Skeletal muscle satellite cell (primary cell): ENCODE results near the gene HTRA3.

Source experiments
- H3K27me3 ChIP-seq: 2 replicates; pipeline ENCODE4 v1.7.0; 2013; ENCODE audit warnings: low read length; ENCODE audit not compliant: control insufficient read depth, insufficient read depth
- H3K36me3 ChIP-seq: 2 replicates; pipeline ENCODE4 v1.7.0; 2013; ENCODE audit warnings: mild to moderate bottlenecking, control low read depth, low read length; ENCODE audit not compliant: insufficient read depth
- H3K4me1 ChIP-seq: 2 replicates; pipeline ENCODE4 v1.7.0; 2013; ENCODE audit warnings: low read length; ENCODE audit not compliant: control insufficient read depth, insufficient read depth
- H3K4me2 ChIP-seq: 2 replicates; pipeline ENCODE4 v1.7.0; 2013; ENCODE audit warnings: mild to moderate bottlenecking, low read length
- H3K4me3 ChIP-seq: 2 replicates; pipeline ENCODE4 v1.7.0; 2013; ENCODE audit warnings: low read length
- H3K9ac ChIP-seq: 2 replicates; pipeline ENCODE4 v1.7.0; 2013; ENCODE audit warnings: mild to moderate bottlenecking, low read depth, low read length, moderate library complexity
- H3K9me3 ChIP-seq: replicated peaks from 2 replicates; pipeline ENCODE4 v1.7.0; 2013; ENCODE audit warnings: mild to moderate bottlenecking, control low read depth, low read length

Gene HTRA3

DNA sequence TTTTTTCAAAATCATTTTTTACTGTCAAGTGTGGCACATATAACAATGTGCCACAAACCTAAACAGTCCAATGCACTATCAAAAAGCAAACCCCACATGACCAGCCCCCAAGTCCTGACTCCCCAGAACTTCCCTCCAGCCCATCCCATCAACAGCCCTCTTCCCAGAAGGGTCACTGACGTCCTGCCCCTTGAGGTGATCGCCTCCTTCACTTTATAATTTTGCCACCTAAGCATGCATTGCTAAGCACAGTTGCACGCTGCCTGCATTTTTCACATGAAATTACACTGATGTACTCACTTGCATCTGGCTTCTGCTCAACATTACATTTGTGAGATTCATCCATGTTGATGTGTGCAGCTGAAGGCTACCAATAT lies 42.5 kb downstream of the HTRA3 start:
- no peaks in the 10 kb centered on the region for H3K36me3 ChIP-seq
- H3K9me3 ChIP-seq, result peaks cover 6% of the 10 kb centered on the region
- H3K4me1 ChIP-seq, result peaks cover 20% of the 10 kb centered on the region
- peaks cover 38% of the 10 kb centered on the region for H3K27me3 ChIP-seq
- H3K4me2 ChIP-seq, result no peak overlapping the region
- no peak overlapping the region for H3K4me3 ChIP-seq
- H3K9ac ChIP-seq, result no peak overlapping the region

DNA sequence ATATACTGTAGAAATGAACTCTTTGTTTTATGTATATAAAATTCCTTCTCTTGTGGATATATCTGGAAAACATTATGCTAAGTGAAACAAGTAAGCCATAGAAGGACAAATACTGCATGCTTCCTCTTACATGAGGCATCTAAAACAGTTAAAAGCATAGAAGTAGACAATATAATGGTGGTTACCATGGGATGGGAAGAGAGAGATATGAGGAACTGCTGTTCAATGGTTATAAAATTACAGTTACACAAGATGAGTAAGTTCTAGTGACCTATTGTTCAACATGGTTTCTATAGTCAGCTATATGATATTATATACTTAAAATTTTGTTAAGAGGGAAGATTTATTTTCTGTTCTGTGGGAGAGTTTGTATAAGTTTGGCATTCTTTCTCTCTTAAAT lies 43.4 kb downstream of the HTRA3 start:
- peaks cover 16% of the 10 kb centered on the region for H3K4me1 ChIP-seq
- no peak overlapping the region for H3K4me2 ChIP-seq
- peaks cover 38% of the 10 kb centered on the region for H3K27me3 ChIP-seq
- no peaks in the 10 kb centered on the region for H3K36me3 ChIP-seq
- peaks cover 6% of the 10 kb centered on the region for H3K9me3 ChIP-seq
- no peak overlapping the region for H3K9ac ChIP-seq
- H3K4me3 ChIP-seq, result no peak overlapping the region

- Histone ChIP-seq H3K36me3 (no peaks in the 10 kb centered on the region), H3K4me3 (no peak overlapping the region), H3K27me3 (peaks cover 27% of the 10 kb centered on the region)
Measured at GRCh38 chr4:8314691-8315255, 45.2 kb downstream of the HTRA3 start.

GRCh38 chr4:8315435-8316250 lies 46.1 kb downstream of the HTRA3 start:
- Histone ChIP-seq H3K27me3 (peaks cover 18% of the 10 kb centered on the region), H3K4me3 (no peak overlapping the region), H3K4me1 (peaks cover 9% of the 10 kb centered on the region), H3K4me2 (peak overlapping the region; percentile 65), H3K36me3 (no peaks in the 10 kb centered on the region), H3K9ac (no peak overlapping the region), H3K9me3 (peaks cover 6% of the 10 kb centered on the region)

More at GRCh38 chr4:8314691-8315255, 45.2 kb downstream of the HTRA3 start:
- Histone ChIP-seq H3K9me3 (peaks cover 6% of the 10 kb centered on the region), H3K4me2 (no peak overlapping the region), H3K4me1 (peaks cover 9% of the 10 kb centered on the region), H3K9ac (no peak overlapping the region)

DNA sequence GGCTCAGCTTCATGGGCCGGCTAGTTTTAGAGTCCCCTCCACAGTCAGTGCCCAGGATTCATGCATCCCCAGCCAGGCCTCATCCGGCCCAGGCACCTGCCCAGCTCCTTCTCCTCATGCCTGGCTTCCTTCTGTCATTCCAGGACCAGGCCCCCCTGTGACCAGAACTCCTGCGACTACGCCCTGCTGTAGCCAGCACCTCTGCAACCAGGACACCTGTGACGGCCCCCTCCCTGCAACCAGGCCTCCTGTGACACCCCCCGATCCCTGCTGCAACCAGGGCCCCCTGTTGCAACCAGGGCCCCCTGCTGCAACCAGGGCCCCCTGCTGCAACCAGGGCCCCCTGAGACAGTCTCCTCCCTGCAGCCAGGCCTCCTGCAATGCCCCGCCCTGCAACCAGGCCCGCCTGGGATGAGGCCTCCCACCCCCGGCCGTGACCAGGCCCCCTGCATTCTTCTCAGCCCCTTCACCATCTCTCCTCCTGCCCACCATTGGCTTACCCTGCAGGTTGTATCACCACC lies 46.8 kb downstream of the HTRA3 start:
- Histone ChIP-seq H3K27me3 (peaks cover 11% of the 10 kb centered on the region), H3K4me1 (peaks cover 9% of the 10 kb centered on the region), H3K4me3 (no peak overlapping the region), H3K9me3 (peaks cover 6% of the 10 kb centered on the region), H3K36me3 (no peaks in the 10 kb centered on the region), H3K4me2 (peak overlapping the region; percentile 65), H3K9ac (no peak overlapping the region)

DNA sequence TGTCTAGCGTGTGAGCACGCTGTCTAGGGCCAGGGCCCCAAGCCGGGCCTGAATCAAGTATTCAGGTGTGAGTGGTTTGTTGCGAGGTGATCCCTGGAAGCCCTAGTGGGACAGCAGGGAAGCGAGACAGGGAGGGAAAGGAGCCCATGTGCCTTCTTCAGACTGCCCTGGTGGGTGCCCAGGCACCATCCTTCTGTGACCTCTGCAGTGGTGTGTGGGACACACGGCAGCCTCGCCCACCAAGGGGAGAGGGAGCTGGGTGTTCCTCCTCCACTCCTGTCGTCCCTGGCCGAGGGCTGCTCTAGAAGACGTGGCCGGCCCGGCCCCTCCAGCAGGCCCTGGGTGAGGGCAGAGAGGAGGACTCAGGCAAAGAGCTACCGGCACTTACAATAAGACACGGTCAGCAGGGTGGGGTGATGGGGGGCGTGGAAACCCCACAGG lies 47.4 kb downstream of the HTRA3 start:
- peaks cover 6% of the 10 kb centered on the region for H3K9me3 ChIP-seq
- H3K4me1 ChIP-seq, result peaks cover 9% of the 10 kb centered on the region
- H3K36me3 ChIP-seq, result no peaks in the 10 kb centered on the region
- no peak overlapping the region for H3K4me3 ChIP-seq
- no peak overlapping the region for H3K4me2 ChIP-seq
- peaks cover 5% of the 10 kb centered on the region for H3K27me3 ChIP-seq
- no peak overlapping the region for H3K9ac ChIP-seq

GRCh38 chr4:8317474-8317873 lies 47.9 kb downstream of the HTRA3 start:
- Histone ChIP-seq H3K9ac (no peak overlapping the region), H3K36me3 (no peaks in the 10 kb centered on the region), H3K4me1 (peaks cover 9% of the 10 kb centered on the region)

GRCh38 chr4:8318509-8318908 lies 49.0 kb downstream of the HTRA3 start:
- Histone ChIP-seq H3K9me3 (no peaks in the 10 kb centered on the region), H3K4me3 (no peak overlapping the region), H3K4me1 (peaks cover 9% of the 10 kb centered on the region), H3K9ac (no peak overlapping the region), H3K4me2 (no peak overlapping the region), H3K36me3 (no peaks in the 10 kb centered on the region), H3K27me3 (no peaks in the 10 kb centered on the region)

More at GRCh38 chr4:8317474-8317873, 47.9 kb downstream of the HTRA3 start:
- peaks cover under 1% of the 10 kb centered on the region for H3K9me3 ChIP-seq
- H3K4me3 ChIP-seq, result no peak overlapping the region
- no peak overlapping the region for H3K4me2 ChIP-seq
- peaks cover under 1% of the 10 kb centered on the region for H3K27me3 ChIP-seq

GRCh38 chr4:8319061-8319460 lies 49.5 kb downstream of the HTRA3 start:
- Histone ChIP-seq H3K4me2 (no peak overlapping the region), H3K27me3 (no peaks in the 10 kb centered on the region), H3K9ac (no peak overlapping the region), H3K9me3 (no peaks in the 10 kb centered on the region), H3K4me3 (no peak overlapping the region), H3K4me1 (peaks cover 9% of the 10 kb centered on the region), H3K36me3 (no peaks in the 10 kb centered on the region)

DNA sequence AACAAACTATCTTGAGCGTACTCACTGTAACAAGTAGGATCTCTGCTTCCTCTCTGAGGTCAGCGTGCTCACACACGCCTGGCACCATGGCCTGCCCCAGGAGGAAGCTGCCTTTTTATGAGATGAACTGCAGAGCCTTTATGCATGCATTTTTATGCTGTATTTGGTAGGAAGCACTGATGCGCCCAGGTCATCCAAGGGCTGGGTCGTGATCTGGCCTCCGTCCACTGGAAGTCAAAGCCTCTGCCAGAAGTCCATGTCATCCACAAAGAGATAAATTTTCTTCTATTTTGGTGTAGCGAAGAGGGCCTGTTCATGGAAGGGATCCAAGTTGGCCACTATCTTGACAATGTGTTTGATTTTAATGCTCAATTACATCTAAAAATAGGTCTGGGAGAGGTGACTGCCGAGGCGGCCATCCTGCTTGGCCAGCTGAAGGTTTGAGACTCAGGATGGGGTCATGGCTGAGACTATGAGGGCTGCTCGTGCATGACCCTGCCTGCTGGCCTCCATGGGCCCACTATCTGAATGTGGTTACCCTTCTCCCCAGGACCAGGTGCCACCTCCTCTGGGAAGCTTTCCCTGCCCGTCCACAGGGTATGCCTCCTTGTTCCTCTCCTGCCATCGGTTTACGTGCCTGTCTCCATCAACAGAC lies 50.3 kb downstream of the HTRA3 start:
- H3K4me2 ChIP-seq, result no peak overlapping the region
- H3K9ac ChIP-seq, result no peak overlapping the region
- no peak overlapping the region for H3K4me3 ChIP-seq
- no peaks in the 10 kb centered on the region for H3K9me3 ChIP-seq
- H3K27me3 ChIP-seq, result no peaks in the 10 kb centered on the region
- no peaks in the 10 kb centered on the region for H3K36me3 ChIP-seq
- peaks cover 17% of the 10 kb centered on the region for H3K4me1 ChIP-seq

DNA sequence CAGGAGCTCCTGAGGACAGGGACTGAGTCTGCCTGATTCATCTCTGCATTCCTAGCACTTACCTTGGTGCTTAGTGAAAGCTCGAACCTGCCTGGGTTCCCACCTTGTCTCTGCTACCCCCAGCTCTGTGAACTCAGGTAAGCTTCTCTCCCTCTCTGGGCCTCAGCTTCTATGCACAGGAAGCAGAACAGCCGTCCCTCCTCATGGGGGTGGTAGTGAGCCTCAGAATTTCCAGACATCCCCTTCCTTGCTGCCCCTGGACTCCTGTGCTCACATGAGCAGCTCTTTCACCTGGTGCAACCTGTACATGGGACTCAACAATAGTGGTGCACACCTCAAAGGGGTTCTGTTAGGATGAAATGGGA lies 50.8 kb downstream of the HTRA3 start:
- Histone ChIP-seq H3K27me3 (no peaks in the 10 kb centered on the region), H3K36me3 (no peaks in the 10 kb centered on the region), H3K4me3 (no peak overlapping the region)

More for the DNA sequence above, 50.8 kb downstream of the HTRA3 start:
- Histone ChIP-seq H3K4me1 (peaks cover 22% of the 10 kb centered on the region), H3K9me3 (no peaks in the 10 kb centered on the region), H3K4me2 (no peak overlapping the region), H3K9ac (no peak overlapping the region)
